Upper lobe of left lung (tissue), 4 donors: ENCODE measurements around the gene CLDN14.

ENCODE experiments used
- CTCF ChIP-seq, 6 experiments: fragments of 450-650 bp in 4 of 6; fragments of 200-600 bp in 2 of 6; sonication (generic) in 2 of 6; IDR thresholded peaks; one replicate each; pipeline ENCODE4 v1.5.1; 2016 to 2019; ENCODE audit warnings: antibody characterized with exemption in 6 of 6
- EP300 ChIP-seq, 4 donors: sonication (generic); formaldehyde crosslinking; IDR thresholded peaks; one replicate each; pipeline ENCODE4 v1.5.1; 2017; ENCODE audit warnings: antibody characterized with exemption in 4 of 4, control low read depth in 2 of 4
- POLR2A ChIP-seq, 4 donors: fragments of 450-650 bp; IDR thresholded peaks; one replicate each; pipeline ENCODE4 v1.5.1; 2016 to 2017; ENCODE audit warnings: antibody characterized with exemption in 4 of 4, mild to moderate bottlenecking in 2 of 4

- TF ChIP-seq POLR2A (IDR thresholded peaks at IDR 0.05) (no peak), CTCF (IDR thresholded peaks at IDR 0.05) (no peak), EP300 (IDR thresholded peaks at IDR 0.05) (no peak)
Observed at GRCh38 chr21:36526104-36526503, 46.2 kb upstream of the CLDN14 start.
